IMR-90 (cell line): ENCODE measurements around the gene DPH2. TPM values are rescaled to one million over a fixed set of nuclear protein-coding genes. Genes with fewer than 3 reads are reported as not detected.

Source experiments
- ATAC-seq: fragments of 200-7000 bp; cut with Tn5 transposase; 2 replicates; pipeline ENCODE4 v1.9.1; 2020; ENCODE audit warnings: low read depth, mild to moderate bottlenecking, moderate library complexity
- BruUV-seq: library from RNA; stranded (reverse); fragments of 400-500 nt; replicated peaks from 2 replicates; lab custom pipeline; 2021; lab: Mats Ljungman, UMichigan
- CTCF ChIA-PET: fragments of 300-600 bp; formaldehyde crosslinking; extraction: SDS; loops from one replicate; lab custom pipeline; 2021; ENCODE audit warnings: antibody characterized with exemption; lab: Yijun Ruan, JAX
- POLR2A ChIA-PET: fragments of 300-600 bp; sonication (Branson Sonifier 250); formaldehyde crosslinking; loops from one replicate; lab custom pipeline; 2022; ENCODE audit warnings: antibody characterized with exemption; ENCODE audit not compliant: unreplicated experiment; lab: Charles Lee
- DNase-seq: peaks from one replicate; pipeline ENCODE4 v3.0.0; 2013
- H2AFZ ChIP-seq: replicated peaks from 2 replicates; pipeline ENCODE3; 2013; ENCODE audit warnings: low read length, mild to moderate bottlenecking; ENCODE audit not compliant: poor library complexity
- H2AK5ac ChIP-seq: 2 replicates; pipeline ENCODE4 v1.6.1; 2013; ENCODE audit warnings: low read depth, low read length, inconsistent platforms
- H2AK9ac ChIP-seq: replicated peaks from 2 replicates; pipeline ENCODE3; 2013; ENCODE audit warnings: mild to moderate bottlenecking, low read depth, low read length, moderate library complexity; ENCODE audit not compliant: poor library complexity
- H2BK120ac ChIP-seq: 2 replicates; pipeline ENCODE4 v1.6.1; 2013; ENCODE audit warnings: low read depth, low read length, inconsistent platforms
- H2BK15ac ChIP-seq: 3 replicates; pipeline ENCODE4 v1.6.1; 2013; ENCODE audit warnings: low read depth, low read length, inconsistent platforms
- H2BK20ac ChIP-seq: 2 replicates; pipeline ENCODE4 v1.6.1; 2013; ENCODE audit warnings: low read depth, mild to moderate bottlenecking, inconsistent platforms, low read length, moderate library complexity
- H2BK5ac ChIP-seq: 2 replicates; pipeline ENCODE4 v1.6.1; 2013; ENCODE audit warnings: mild to moderate bottlenecking, low read depth, low read length, inconsistent platforms; ENCODE audit not compliant: poor library complexity, severe bottlenecking
- H3K14ac ChIP-seq: replicated peaks from 2 replicates; pipeline ENCODE4 v1.6.1; 2013; ENCODE audit warnings: low read depth, low read length, inconsistent platforms
- H3K18ac ChIP-seq: 2 replicates; pipeline ENCODE4 v1.6.1; 2013; ENCODE audit warnings: low read depth, low read length, control low read depth
- H3K23ac ChIP-seq: 2 replicates; pipeline ENCODE4 v1.6.1; 2013; ENCODE audit warnings: low read depth, low read length, inconsistent platforms
- H3K27ac ChIP-seq: 2 replicates; pipeline ENCODE4 v1.5.1; 2013; ENCODE audit warnings: mild to moderate bottlenecking, control low read depth, low read length; ENCODE audit not compliant: insufficient read depth
- H3K27me3 ChIP-seq: 2 replicates; pipeline ENCODE4 v1.6.1; 2013; ENCODE audit warnings: low read length; ENCODE audit not compliant: control insufficient read depth, insufficient read depth
- H3K36me3 ChIP-seq: 2 replicates; pipeline ENCODE4 v1.6.1; 2013; ENCODE audit warnings: low read length, mixed read lengths; ENCODE audit not compliant: control insufficient read depth, insufficient read depth
- H3K4ac ChIP-seq: 2 replicates; pipeline ENCODE4 v1.6.1; 2013; ENCODE audit warnings: low read depth, low read length, inconsistent platforms
- H3K4me1 ChIP-seq: 2 replicates; pipeline ENCODE4 v1.6.1; 2013; ENCODE audit warnings: low read length, mixed read lengths; ENCODE audit not compliant: control insufficient read depth, insufficient read depth
- H3K4me2 ChIP-seq: 2 replicates; pipeline ENCODE4 v1.6.1; 2013; ENCODE audit warnings: low read depth, mild to moderate bottlenecking, control low read depth, low read length, moderate library complexity
- H3K4me3 ChIP-seq: 2 replicates; pipeline ENCODE4 v1.5.1; 2013; ENCODE audit warnings: low read depth, mild to moderate bottlenecking, control low read depth, low read length, moderate library complexity; ENCODE audit not compliant: insufficient read depth
- H3K56ac ChIP-seq: 2 replicates; pipeline ENCODE4 v1.6.1; 2013; ENCODE audit warnings: low read length, inconsistent platforms; ENCODE audit not compliant: insufficient read depth; ENCODE audit errors: extremely low read depth
- H3K79me1 ChIP-seq, 2 experiments: 2 replicates each; pipeline ENCODE4 v1.6.1; 2013; ENCODE audit warnings: low read length in 2 of 2, inconsistent platforms in 1 of 2, low read depth in 1 of 2
- H3K9ac ChIP-seq: 2 replicates; pipeline ENCODE4 v1.6.1; 2013; ENCODE audit warnings: low read depth, low read length, control low read depth
- H3K9me1 ChIP-seq: 2 replicates; pipeline ENCODE4 v1.6.1; 2013; ENCODE audit warnings: low read length, inconsistent platforms; ENCODE audit not compliant: insufficient read depth
- H3K9me3 ChIP-seq: 2 replicates; pipeline ENCODE4 v1.6.1; 2013; ENCODE audit warnings: low read length; ENCODE audit not compliant: control insufficient read depth, insufficient read depth
- H4K20me1 ChIP-seq: 2 replicates; pipeline ENCODE4 v1.6.1; 2013; ENCODE audit warnings: low read length, inconsistent platforms; ENCODE audit not compliant: insufficient read depth
- H4K5ac ChIP-seq: 2 replicates; pipeline ENCODE4 v1.6.1; 2013; ENCODE audit warnings: mild to moderate bottlenecking, low read depth, low read length, control low read depth
- H4K8ac ChIP-seq, 2 experiments: 2 replicates each; pipeline ENCODE4 v1.6.1; 2013; ENCODE audit warnings: low read depth in 2 of 2, low read length in 2 of 2, control low read depth in 1 of 2, inconsistent platforms in 1 of 2
- H4K91ac ChIP-seq: 2 replicates; pipeline ENCODE4 v1.6.1; 2013; ENCODE audit warnings: low read depth, low read length, inconsistent platforms; ENCODE audit not compliant: insufficient read depth
- BHLHE40 ChIP-seq: fragments of 150-350 bp; IDR thresholded peaks from 2 replicates; pipeline ENCODE4 v1.6.1; 2016; ENCODE audit warnings: mild to moderate bottlenecking, low read depth, low read length
- CEBPB ChIP-seq: IDR thresholded peaks from 2 replicates; pipeline ENCODE4 v1.6.1; 2012; ENCODE audit warnings: low read depth, low read length, improper control_type of control experiment
- CHD1 ChIP-seq: IDR thresholded peaks from 2 replicates; pipeline ENCODE4 v1.6.1; 2012; ENCODE audit warnings: low read depth, low read length, improper control_type of control experiment
- FOS ChIP-seq: fragments of 150-350 bp; IDR thresholded peaks from 2 replicates; pipeline ENCODE4 v1.6.1; 2016; ENCODE audit warnings: low read depth, low read length
- MAZ ChIP-seq: IDR thresholded peaks from 2 replicates; pipeline ENCODE4 v1.6.1; 2012; ENCODE audit warnings: low read depth, mild to moderate bottlenecking, low read length, improper control_type of control experiment, moderate library complexity, borderline replicate concordance
- MXI1 ChIP-seq: IDR thresholded peaks from 2 replicates; pipeline ENCODE4 v1.6.1; 2012; ENCODE audit warnings: low read depth, mild to moderate bottlenecking, low read length, moderate library complexity, borderline replicate concordance
- NFE2L2 ChIP-seq: fragments of 150-350 bp; IDR thresholded peaks from 2 replicates; pipeline ENCODE4 v1.6.1; 2016; ENCODE audit warnings: low read depth, mild to moderate bottlenecking, low read length
- POLR2A ChIP-seq: IDR thresholded peaks from 2 replicates; pipeline ENCODE4 v1.6.1; 2012; ENCODE audit warnings: mild to moderate bottlenecking, low read depth, low read length
- RAD21 ChIP-seq: IDR thresholded peaks from 2 replicates; pipeline ENCODE4 v1.6.1; 2012; ENCODE audit warnings: low read length, improper control_type of control experiment
- RCOR1 ChIP-seq: IDR thresholded peaks from 2 replicates; pipeline ENCODE4 v1.6.1; 2012; ENCODE audit warnings: mild to moderate bottlenecking, low read length, improper control_type of control experiment; ENCODE audit not compliant: insufficient replicate concordance
- RFX5 ChIP-seq: IDR thresholded peaks from 2 replicates; pipeline ENCODE4 v1.8.0; 2012; ENCODE audit warnings: low read depth, mild to moderate bottlenecking, low read length, moderate library complexity
- SMC3 ChIP-seq: fragments of 150-350 bp; IDR thresholded peaks from 2 replicates; pipeline ENCODE4 v1.6.1; 2016; ENCODE audit warnings: low read depth, mild to moderate bottlenecking, antibody characterized with exemption, low read length, moderate library complexity
- WGBS, 2 experiments: methylation state at CpG; one replicate each; pipeline versions ENCODE4 v1.1.5 to v1.1.7; 2013; ENCODE audit warnings: missing lambda C conversion rate in 2 of 2; ENCODE audit not compliant: insufficient read length in 1 of 2; ENCODE audit errors: extremely low coverage in 2 of 2; 5-methylcytosine and 5-hydroxymethylcytosine counted together
- dilution Hi-C: fragments of 300-500 bp; cut with HindIII; formaldehyde crosslinking; loops from one replicate; pipeline ENCODE4 v1.14.3; 2018; ENCODE audit warnings: low sequenced_read_pairs; ENCODE audit not compliant: unreplicated experiment
- in situ Hi-C: fragments of 300-500 bp; cut with MboI; formaldehyde crosslinking; loops from 3 replicates; pipeline ENCODE4 v1.14.3; 2019; ENCODE audit warnings: low sequenced_read_pairs, inconsistent platforms, mixed read lengths
- intact Hi-C: fragments of 100-400 bp; cut with micrococcal nuclease; formaldehyde crosslinking; loops from 2 replicates; pipeline ENCODE4 v1.10.0; 2022
- polyA plus RNA-seq, 3 experiments: library from polyadenylated mRNA; depleted of rRNA; stranded (reverse); fragments of >200 nt; gene quantifications; 2 replicates each; pipeline ENCODE4 v1.2.3, GENCODE V29; 2012; ENCODE audit warnings: low replicate concordance in 1 of 3
- total RNA-seq: library from RNA; depleted of rRNA; stranded (reverse); fragments of >200 nt; gene quantifications from 2 replicates; pipeline ENCODE4 v1.2.3, GENCODE V29; 2012
- TF ChIP-seq, protein P1 (sequence below): fragments of 150-350 bp; IDR thresholded peaks from 2 replicates; pipeline ENCODE4 v1.6.1; 2017; ENCODE audit warnings: mild to moderate bottlenecking, antibody characterized with exemption, low read length, low read depth
- TF ChIP-seq, protein P2 (sequence below): fragments of 150-350 bp; IDR thresholded peaks from 2 replicates; pipeline ENCODE4 v1.6.1; 2016; ENCODE audit warnings: low read depth, mild to moderate bottlenecking, low read length, moderate library complexity, borderline replicate concordance

Gene DPH2
- total and polyA plus RNA-seq, 2 of the 4 experiments (the other 2 are of a cell fraction), result 21.0 to 32.2 TPM

DNA sequence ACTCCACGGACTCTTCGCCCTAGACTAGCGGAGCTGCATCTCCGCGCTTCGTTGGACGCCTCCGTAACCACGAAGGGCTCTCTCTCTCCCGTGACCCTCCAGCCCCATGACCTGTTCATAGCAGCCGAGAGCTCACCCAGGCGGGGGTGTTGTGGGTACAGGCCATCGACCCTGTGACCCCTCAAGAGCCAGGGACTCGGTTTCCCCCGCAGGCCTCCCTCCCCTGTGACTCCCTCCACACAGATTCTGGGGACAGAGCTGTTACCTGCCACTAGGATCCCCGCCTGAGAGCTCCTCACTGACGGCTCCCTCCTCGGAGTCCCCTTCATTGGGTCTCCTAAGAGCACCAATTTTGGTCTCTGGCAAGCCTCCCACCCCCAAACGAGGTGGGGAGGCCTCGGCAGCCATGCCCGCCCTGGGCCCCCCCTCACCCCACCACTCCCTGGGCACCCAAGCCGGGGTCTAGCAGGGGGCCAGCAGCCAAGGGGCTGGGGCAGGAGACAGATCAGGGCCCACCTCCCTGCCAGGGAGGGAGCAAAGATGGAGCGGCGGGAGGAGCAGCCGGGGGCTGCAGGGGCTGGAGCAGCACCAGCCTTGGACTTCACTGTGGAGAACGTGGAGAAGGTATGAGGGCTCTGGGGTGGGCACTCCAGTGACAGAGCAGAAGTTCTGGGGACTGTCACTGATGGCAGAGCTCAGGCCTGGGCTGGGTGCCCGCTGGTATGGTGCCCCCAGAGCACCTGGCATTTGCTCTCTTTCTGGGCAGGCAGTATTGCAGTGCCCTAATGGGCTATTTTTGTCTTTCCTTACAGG, 22.5 kb upstream of the DPH2 start:
- Histone ChIP-seq H3K79me1 (peaks cover 13 to 53% of the 10 kb centered on the region in 2 experiments), H4K8ac (peak overlapping the region; percentile 93 to 99), H3K18ac (peak overlapping the region; percentile 18; the same call in 1 of the 2 replicates), H3K9me1 (peaks cover 14% of the 10 kb centered on the region), H4K20me1 (no peaks in the 10 kb centered on the region), H3K4me1 (peaks cover 15% of the 10 kb centered on the region), H2BK15ac (peak overlapping the region; percentile 99; the same call in 1 of the 3 replicates), H2AFZ (peak overlapping the region; percentile 96), H3K4me2 (peak overlapping the region; percentile 81), H2BK5ac (peak overlapping the region; percentile 98), H2AK9ac (peak overlapping the region; percentile 98), H2AK5ac (peak overlapping the region; percentile 93), H2BK20ac (no peak overlapping the region), H3K14ac (peak overlapping the region; percentile 98), H2BK120ac (peak overlapping the region; percentile 17; the same call in 1 of the 2 replicates), H3K9ac (peak overlapping the region; percentile 96), H3K27me3 (no peaks in the 10 kb centered on the region), H4K91ac (peak overlapping the region; percentile 87; the same call in 1 of the 2 replicates), H3K27ac (peak overlapping the region; percentile 97), H3K56ac (peak overlapping the region; percentile 95), H3K9me3 (no peaks in the 10 kb centered on the region), H3K4me3 (peak overlapping the region; percentile 67), H3K4ac (peak overlapping the region; percentile 83), H4K5ac (peak overlapping the region; percentile 87), H3K23ac (peak overlapping the region; percentile 86; the same call in 1 of the 2 replicates), H3K36me3 (peaks cover 5% of the 10 kb centered on the region)
- WGBS, 2 experiments, result 40% methylated on average over 1 of the region's 27 CpGs; no CpG with 5 or more reads in 1 of the 2 experiments
- 0 out of 2 replicates have a peak, but pooled peaks have one; percentile 0 for ATAC-seq
- ChIA-PET CTCF (interaction anchor here (2.1 to 3.5 kb wide), 2 partner anchors 13 to 184 kb away, joined by 10 to 21 read pairs; no protein-coding TSS in a partner anchor), POLR2A (no interaction called here)
- intact Hi-C loops, result loop anchor here (2.0 kb wide), 1 partner anchor 22 kb away; no protein-coding TSS in a partner anchor
- in situ Hi-C loops, result no loop called here
- DNase-seq, result no peak
- dilution Hi-C loops, result no loop called here
- BruUV-seq, result no TSS peak
- TF ChIP-seq MAZ, result no peak
- TF ChIP-seq, protein P1, sequence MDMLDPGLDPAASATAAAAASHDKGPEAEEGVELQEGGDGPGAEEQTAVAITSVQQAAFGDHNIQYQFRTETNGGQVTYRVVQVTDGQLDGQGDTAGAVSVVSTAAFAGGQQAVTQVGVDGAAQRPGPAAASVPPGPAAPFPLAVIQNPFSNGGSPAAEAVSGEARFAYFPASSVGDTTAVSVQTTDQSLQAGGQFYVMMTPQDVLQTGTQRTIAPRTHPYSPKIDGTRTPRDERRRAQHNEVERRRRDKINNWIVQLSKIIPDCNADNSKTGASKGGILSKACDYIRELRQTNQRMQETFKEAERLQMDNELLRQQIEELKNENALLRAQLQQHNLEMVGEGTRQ, result no peak
- TF ChIP-seq CHD1, result no peak
- TF ChIP-seq NFE2L2, result no peak
- TF ChIP-seq BHLHE40, result no peak
- no peak for TF ChIP-seq POLR2A
- TF ChIP-seq FOS, result no peak
- TF ChIP-seq RAD21, result no peak
- TF ChIP-seq CEBPB, result no peak
- TF ChIP-seq RCOR1, result no peak
- no peak for TF ChIP-seq RFX5
- TF ChIP-seq, protein P2, sequence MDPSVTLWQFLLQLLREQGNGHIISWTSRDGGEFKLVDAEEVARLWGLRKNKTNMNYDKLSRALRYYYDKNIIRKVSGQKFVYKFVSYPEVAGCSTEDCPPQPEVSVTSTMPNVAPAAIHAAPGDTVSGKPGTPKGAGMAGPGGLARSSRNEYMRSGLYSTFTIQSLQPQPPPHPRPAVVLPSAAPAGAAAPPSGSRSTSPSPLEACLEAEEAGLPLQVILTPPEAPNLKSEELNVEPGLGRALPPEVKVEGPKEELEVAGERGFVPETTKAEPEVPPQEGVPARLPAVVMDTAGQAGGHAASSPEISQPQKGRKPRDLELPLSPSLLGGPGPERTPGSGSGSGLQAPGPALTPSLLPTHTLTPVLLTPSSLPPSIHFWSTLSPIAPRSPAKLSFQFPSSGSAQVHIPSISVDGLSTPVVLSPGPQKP, result no peak
- TF ChIP-seq SMC3, result no peak
- TF ChIP-seq MXI1, result no peak
